ENCODE results near the gene TEDC1.

The TEDC1 gene

DNA sequence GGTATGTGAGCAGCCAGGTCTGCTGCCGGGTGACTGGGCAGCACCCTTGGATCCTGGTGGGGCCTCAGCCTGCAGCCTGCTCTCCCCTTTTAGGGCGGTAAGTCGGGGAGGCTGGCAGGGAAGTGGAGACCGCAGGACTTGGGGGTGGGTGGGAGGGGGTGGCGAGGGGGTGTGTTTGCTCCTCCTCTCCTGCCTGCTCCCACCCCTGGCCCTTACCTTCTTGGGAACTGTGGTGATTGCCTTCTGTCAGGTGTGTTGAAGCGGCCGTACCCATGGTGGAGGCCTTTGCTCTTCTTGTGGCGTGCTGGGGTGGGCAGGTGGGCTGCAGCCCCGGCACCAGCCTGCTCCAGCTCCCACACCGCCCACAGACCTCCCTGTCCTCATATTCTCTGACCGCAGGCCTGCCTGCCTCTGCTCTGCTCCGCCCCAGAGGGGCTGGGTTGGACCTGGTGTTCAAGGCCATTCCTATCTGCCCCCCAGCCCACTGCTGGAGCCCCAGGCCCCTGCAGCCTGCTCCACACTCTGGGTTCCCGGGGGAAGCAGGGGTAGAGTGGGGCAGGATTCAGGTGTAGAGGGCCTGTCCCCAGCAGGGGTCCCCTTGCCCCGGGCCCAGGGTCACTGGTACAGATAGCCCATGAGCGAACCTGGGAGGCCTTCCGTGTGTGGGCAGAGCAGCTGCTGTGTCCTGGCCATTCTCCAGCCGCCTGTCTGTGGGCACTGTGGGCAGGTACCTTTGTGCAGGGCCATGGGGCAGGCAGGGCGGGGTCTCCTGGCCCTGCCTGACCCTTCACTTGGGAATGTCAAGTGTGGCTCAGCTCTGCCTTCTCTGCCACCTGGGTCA lies 5.2 kb downstream of the TEDC1 start:
- DNase-seq (ENCODE audit: low spot score) (no peak), FAIRE-seq (no peak)

DNA sequence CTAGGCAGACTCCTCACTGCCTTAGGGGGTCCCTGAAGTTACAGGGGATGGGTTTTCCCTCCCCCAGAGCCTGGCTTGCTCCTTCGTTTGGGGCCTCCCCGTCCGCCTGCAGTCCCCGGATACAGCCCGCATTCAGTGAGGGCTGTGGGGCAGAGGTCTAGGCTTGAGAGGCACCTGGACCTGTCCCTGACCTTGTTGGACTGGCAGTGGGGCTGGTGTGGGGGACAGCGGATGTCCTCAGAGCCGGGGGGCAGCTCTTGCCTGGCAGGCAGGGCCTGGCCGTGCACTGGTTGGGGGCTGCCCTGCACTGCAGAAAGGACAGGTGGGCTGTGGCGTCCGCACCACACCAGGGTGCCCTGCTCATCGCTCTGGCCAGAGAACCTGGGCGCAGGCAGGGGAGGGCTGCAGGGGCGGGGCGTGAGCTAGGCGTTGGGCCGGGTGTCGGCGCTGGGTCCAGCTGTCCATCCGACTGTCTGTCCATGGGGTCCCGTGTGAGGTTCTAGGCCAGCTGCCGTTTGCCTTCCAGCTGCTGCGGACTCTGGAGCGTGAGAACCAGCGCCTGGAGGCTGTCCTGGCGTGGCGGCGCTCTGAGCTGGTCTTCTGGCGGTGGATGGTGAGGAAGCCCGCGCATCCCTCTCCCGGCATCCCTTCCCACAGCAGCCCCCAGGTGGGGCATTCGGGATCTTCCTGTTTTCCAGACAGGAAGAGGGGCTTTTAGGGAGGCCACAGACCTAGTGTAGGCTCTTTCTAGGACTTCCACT lies 6.0 kb downstream of the TEDC1 start:
- FAIRE-seq (no peak), DNase-seq (ENCODE audit: low spot score) (no peak)

DNA sequence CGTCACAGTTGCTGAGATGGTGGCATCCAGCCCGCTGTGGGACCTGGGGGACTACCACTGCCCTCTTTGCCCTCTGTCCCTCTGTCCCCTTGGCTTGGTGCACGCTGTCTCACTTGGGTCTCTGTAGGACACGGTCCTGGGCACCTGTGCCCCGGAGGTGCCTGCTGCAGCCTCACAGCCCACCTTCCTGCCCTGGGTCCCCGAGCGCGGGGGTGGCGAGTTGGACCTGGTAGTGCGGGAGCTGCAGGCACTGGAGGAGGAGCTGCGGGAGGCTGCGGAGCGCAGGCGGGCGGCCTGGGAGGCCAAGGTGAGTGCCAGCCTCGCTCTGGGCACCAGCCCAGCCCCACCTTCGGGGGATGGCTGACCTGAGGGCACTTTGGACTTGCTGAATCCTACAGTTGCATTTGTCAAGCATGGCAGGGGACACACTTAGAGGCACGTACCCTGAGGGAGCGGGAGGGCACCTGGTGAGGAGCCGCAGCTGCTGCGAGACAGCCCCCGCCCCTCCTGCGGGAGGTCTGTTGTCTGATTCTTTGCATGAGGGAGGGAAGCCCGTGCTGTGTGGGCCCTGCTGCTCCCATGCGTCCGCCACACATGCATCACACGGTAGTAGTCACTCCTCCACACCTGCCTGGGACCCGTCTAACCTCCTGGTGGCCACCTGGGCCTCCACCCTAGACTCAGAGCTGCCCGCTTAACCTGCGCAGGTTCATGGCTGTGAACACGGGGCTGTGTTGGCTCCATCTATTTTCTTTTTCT lies 6.8 kb downstream of the TEDC1 start:
- no peak for FAIRE-seq
- DNase-seq (ENCODE audit: low spot score): no peak

DNA sequence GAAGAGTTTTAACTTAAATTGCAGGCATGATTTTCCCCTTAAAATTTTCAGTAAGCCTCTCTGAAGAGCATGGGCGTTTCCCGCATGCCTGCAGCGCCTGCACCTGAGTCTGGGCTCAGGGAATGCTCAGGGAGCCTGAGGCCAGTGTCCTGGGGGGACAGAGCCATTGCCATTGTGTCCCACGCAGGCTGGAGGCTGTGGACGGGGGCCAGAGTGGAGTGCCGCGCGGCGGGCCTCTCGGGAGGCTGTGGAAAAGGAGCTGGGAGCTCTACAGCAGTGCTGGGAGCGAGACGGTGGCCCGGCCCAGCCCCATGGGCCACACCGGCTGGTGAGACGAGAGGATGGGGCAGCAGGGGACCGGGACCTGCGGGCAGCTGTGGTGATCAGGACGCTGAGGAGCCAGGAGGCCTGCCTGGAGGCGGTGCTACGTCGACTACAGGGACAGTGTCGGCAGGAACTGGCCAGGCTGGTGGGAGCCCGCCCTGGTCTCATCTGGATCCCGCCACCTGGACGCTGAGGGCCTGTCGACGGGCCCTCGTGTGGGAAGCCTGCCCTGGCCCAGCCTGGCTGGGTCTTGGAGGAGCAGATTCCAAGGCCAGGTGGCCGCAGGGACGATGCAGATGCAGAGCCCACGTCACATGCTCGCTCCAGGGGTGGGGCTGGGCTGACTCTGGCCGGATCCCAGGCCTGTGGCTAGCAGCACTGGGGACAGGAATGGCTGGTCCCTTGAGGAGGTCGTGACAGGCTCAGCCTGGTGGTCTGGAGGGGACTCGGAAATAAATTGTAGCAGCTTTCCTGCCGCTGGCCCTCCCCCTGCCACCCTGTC lies 7.6 kb downstream of the TEDC1 start:
- FAIRE-seq (no peak), DNase-seq (ENCODE audit: low spot score) (no peak)

DNA sequence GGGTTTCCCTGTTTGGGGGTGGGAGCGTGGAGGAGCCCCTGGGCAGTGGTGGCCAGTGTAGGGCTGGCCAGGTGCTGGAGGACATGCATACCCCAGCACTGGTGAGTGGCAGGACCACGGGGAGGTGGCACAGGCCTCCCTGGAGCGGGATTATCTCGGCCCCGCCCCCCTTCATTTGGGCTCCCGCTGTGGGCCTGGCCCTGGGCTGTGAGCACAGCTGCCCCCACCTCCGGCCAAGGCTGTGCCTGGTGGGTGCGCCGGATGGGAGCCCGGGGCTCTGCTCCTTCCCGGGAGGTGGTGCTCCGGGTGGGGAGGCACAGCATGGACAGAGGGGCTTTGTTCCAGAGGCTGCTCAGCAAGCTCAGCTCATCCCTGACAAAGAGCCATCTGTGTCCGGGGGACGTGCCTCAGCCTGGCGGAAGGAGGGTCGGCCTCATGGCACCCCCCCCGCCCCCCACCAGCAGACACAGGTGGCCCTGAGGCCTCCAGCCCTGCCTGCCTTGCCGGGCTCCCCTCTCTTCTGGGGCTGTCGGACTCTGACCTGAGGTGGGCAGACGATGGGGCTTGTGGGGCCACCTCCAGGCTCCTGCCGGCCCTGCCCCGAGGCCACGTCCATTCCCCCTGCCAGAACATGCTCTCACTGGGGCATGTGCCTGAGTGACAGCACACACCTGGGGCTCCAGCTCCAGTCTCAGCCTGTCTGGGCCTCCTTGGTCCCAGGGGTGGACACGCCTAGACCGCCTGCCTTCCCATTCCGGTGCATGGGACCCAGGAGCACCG lies 8.4 kb downstream of the TEDC1 start:
- FAIRE-seq (no peak), DNase-seq (ENCODE audit: low spot score) (no peak)

DNA sequence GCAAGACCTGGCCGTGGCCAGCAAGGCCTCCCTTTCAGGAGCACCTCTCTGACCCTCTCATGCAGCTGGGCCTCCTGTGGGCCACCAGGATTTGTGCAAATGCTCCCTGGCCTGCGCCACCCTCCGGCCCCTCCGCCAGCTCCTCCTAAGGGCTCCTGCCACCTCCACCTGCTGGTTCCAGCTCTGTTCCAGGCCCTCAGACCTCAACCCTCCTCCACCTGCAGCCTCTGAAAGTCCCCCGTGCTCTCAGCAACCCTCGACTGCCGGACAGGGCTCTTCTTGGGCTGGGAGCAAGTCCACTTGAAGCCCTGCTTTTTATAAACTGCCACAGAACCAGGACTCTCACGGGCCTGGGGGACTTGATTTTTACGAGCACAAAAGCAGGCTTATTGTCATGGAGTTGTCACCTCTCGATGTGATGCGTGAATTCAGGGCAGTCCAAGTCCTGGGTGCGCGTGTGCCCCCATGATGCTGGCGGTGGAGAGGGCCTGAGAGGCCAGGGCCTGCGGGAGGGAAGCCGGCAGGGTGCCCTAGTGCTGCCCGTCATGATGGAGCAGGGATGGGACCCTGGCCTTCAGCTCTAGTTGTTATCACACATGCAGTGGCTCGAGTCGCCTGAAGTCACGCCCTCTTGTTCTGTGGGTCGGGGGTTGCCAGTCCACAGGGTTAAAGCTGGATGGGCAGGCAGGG lies 9.1 kb downstream of the TEDC1 start:
- no peak for DNase-seq (ENCODE audit: low spot score)
- FAIRE-seq: no peak

DNA sequence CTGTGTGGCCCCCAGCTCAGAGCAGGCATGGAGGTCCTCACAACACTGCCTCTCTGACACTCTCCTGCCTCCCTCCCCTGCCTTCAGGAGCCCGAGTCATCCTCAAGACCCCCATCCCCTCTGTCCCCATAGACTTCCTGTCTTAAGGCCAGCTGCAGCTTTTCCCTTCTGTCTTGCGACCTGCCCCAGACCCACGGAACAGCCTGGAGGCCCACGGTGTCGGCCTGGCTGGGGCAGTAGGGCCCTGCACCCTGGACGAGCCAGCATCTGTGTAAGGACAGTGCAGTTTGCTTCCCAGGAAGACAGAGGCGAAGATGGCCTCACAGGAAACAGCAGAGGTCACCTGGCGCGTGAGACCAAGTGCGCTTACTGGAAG lies 9.7 kb downstream of the TEDC1 start:
- no peak for FAIRE-seq
- no peak for DNase-seq (ENCODE audit: low spot score)

DNA sequence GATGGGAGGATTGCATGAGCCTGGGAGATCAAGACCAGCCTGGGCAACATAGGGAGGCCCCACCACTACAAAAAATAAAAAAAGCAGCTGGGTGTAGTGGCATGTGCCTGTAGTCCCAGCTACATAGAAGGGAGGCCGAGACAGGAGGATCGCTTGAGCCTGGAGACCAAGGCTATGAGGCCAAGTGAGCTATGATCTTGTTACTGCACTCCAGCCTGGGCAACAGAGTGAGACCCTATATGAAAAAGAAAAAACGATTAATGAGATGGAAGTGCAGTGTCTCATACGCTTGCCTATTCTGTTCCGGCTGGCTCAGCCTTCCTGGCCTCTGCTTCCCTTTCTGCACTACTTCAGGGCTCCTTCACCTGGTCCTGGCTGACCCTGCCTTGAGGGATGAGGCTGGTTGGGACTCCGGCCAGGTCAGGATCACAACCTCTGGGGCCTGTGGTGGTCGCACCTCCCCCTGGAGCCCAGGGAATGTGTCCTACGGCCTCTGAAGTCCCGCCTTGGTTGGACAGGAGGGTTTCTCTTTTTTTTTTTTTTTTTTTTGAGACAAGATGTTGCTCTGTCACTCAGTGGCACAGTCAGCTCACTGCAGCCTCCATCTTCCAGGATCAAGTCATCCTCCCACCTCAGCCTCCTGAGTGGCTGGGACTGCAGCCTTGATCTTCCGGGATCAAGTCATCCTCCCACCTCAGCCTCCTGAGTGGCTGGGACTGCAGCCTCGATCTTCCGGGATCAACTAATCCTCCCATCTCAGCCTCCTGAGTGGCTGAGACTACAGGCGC lies 10.7 kb downstream of the TEDC1 start:
- FAIRE-seq (no peak), DNase-seq (ENCODE audit: low spot score) (no peak)

DNA sequence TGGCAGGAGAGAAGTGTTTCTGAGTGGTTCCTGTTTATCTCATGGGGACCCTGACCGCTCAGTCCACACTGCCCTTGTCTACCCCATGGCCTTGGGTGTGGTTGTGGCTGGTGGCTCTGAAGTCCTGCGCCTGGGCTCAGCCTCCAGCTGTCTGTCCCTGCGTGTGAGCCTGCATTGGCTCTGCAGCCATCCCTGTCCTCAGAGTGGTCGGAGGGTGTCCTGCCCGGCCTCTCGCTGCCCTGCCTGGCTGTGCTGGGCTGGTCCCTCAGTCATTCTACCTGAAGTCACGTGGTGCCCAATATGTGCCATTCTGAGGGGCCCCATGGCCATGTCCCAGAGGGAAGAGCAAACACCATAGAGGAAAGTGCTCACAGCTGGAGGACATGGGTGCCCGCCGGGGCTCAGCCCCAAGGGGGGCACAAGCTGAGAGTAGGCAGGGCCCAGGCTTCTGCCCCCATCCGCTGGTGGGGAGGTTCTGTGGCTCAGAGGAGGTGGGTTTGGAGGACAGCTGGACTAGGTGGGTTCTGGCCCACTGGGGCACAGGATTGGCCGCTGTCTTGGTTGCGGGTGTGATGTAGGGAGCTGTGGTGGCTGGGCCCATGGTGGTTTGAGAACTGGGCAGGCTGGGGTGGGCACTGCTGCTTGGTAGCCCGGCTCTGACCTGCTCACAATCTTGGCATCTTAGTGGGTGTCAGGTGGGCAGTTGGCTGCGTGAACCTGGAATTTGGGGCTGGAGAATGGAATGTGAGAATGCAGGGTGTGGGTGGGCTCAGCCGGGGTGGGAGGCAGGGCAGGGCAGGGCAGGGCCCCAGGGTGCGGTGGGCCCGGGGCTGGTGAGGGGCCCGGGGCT lies 11.6 kb downstream of the TEDC1 start:
- no peak for DNase-seq (ENCODE audit: low spot score)
- no peak for FAIRE-seq

DNA sequence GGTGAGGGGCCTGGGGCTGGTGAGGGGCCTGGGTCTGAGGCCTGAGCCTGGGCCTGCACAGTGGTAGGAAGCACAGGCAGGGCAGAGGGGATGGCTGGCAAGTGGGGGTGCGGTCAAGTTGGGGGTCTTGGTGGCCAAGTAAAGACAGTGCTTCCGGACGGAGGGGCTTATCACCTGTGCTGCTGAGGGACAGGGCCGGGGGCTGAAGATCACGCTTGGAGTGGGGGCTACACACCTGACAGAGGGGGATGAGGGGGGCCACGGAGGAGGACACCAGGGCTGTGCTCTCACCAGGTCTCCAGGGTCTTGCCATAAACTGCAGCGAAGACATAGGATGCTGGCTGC lies 12.2 kb downstream of the TEDC1 start:
- no peak for DNase-seq (ENCODE audit: low spot score)
- no peak for FAIRE-seq

DNA sequence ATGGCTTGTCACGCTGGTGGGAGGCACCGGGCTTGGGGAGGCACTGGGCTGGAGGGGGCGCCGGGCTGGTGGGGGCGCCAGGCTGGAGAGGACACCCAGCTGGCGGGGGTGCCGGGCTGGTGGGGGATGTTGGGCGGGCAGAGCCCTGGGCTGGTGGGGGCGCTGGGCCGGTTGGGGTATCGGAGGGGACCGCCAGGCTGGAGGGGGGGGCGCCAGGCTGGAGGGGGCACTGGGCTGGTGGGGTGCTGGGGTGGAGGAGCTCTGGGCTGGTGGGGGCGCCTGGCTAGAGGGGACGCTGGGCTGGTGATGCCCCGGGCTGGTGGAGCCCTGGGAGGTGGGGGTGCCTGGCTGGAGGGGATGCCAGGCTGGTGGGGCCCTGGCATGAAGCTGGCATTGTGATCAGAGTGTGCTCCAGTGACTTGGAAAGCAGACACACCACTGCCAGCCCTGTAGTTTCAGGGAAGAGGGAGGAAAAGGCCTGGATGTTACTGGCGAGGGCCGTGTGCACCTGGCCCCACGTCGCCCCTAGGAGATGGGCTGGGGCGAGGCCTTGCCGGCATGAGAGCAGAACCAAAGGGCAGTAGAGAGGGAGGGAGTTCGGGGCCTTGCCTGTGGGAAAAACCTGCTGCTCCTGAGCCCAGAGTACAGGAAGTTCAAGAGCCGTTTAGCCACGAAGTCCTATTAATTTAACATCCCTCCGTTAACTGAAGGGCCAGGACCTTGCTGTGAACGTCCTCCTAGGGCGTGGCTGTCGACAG lies 13.1 kb downstream of the TEDC1 start:
- FAIRE-seq: no peak

DNA sequence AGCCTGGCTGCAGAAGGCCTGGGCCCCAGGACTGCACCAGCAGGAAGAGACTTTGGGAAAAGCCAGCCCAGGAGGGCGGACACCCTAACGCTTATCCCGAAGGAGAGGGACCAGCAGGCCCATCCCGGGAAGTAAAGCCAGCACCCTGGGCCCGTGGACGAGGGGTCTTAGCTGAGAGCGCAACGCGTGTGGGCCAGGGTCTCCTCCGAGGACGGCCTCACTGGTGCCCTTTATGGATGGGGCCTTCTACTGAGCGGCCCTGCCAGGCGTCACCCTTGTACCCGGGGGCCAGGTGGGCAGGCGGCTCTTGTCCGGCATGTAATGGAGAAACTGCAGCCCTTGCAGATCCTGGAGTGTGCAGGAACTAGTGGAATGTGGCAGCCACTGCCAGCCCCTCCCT lies 14.1 kb downstream of the TEDC1 start:
- DNase-seq (ENCODE audit: low spot score) (no peak), FAIRE-seq (no peak)

More for the DNA sequence above, 13.1 kb downstream of the TEDC1 start:
- no peak for DNase-seq (ENCODE audit: low spot score)

DNA sequence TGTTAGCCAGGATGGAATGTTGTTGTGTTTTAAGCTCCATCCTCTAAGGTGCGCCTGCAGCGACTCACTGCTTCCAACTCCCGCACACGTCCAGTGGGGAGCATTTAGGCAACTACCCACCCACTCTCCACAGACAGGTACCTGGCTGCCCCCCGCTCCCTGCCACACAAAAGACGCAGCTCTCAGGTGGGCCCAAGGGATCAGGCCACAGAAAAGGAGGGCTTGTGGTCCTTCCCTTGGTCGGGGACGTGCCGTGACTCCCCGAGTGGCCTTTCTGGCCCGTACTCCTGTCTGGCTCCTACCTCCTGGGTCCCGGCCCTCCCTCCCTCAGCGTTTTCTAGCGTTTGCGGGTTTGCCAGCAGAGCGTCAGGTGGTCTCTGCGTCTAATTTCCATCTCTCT lies 16.2 kb downstream of the TEDC1 start:
- DNase-seq (ENCODE audit: low spot score) (no peak), FAIRE-seq (no peak)

DNA sequence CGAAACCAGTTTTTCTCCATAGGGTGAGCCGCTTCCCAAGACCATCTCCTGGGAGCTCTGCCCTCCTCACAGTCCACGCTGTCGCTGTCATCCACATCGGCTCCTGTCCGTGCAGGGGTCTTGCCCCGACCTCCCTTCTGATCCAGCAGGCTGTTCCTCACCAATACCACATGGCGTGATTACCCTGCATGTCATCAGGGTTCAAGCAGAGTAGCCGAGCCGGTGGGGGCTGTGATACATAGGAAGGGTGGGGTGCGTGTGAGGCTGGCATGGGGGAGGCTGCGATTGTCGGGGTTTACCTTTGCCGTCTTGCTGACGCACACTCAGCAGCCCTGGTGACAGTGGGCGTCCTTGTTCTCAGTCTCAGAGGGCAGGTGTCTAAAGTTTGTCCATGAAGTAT lies 17.0 kb downstream of the TEDC1 start:
- FAIRE-seq: no peak

DNA sequence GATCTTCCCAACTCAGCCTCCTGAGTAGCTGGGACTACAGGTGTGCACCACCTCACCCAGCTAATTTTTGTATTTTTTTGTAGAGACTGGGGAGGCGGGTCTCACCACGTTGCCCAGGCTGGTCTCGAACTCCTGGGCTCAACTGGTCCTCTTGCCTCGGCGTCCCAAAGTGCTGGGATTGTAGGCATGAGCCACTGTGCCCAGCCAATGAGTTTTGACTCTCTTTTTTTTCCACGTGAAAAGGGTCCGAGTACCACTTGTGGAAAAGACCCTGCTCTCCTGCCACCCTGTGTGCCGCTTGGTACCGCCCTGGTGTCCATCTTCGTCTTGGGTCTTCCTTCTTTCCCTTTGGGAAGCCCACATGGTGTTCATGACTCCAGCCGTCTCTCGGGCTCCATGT lies 17.6 kb downstream of the TEDC1 start:
- no peak for FAIRE-seq
- no peak for DNase-seq (ENCODE audit: low spot score)

More for the DNA sequence above, 17.0 kb downstream of the TEDC1 start:
- DNase-seq (ENCODE audit: low spot score): no peak

DNA sequence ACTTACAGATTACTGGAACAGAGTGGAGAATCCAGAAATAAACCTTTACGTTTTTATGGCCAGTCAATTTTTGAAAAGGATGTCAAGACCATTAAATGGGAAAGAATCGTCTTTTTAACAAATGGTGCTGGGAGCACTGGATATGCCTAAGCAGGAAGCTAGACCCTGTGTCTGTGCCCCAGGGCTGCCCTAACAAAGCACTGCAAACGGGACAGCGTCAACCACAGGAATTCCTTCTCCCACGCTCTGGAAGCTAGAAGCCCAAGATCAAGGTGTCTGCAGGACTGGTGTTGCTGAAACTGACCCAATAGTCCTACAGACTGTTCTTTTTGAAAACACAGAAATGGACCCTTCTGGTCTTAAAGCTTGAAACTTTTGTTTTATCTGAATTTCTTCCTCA lies 26.1 kb downstream of the TEDC1 start:
- FAIRE-seq: no peak
- DNase-seq (ENCODE audit: low spot score): no peak

DNA sequence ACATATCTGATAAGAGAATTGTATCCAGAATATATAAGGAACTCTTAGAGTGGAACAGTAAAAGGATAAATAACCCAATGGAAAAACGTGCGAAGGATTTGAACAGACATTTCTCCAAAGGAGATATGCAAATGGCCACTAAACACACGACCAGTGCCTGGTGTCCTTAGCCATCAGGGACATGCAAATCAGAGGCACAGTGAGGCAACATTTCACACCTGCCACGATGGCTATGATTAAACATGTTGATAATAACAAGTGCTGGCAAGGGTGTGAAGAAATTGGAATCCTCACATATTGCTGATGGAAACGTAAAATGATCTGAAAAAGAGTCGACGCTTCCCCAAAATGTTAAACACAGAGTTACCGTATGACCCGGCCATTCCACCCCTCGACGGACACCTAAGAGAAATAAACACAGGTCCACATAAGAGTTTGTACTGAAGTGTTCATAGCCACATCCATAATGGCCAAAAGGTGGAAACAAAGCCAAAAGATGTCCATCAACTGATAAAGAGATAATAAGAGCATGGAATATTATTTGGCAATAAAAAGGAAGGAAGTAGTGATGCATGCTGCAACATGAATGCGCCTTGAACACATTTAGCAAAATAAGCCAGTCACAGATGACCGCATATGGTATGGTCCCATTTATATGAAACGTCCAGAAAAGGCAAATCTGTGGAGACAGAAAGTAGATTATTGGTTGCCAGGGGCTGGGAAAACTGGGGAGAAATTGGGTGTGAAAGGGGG lies 29.1 kb downstream of the TEDC1 start:
- DNase-seq (ENCODE audit: low spot score) (no peak), FAIRE-seq (no peak)
